ENCODE data around the gene ATP11B.

GRCh38 chr3:182768413-182768812 lies 24.9 kb upstream of the ATP11B start:
- TF ChIP-seq POLR2AphosphoS5 (IDR thresholded peaks at IDR 0.05): no peak
- no peak for TF ChIP-seq CTCF (IDR thresholded peaks at IDR 0.05)

Measured in breast epithelium (tissue), 3 donors.